Occipital lobe (tissue), 2 donors: Measurements from ENCODE around the gene POM121. TPM values are rescaled to one million over a fixed set of nuclear protein-coding genes. Genes with fewer than 3 reads are reported as not detected.
"Not testable (repeated sequence)": the region's sequence is repeated elsewhere in the genome, so short reads cannot be mapped to it uniquely, and the experiment has no call there.

Experiments used
- DNase-seq: peaks from one replicate; lab custom pipeline; 2025; lab: John Stamatoyannopoulos, UW
- total RNA-seq: library from RNA; depleted of rRNA; stranded (reverse); fragments of >200 nt; gene quantifications from one replicate; pipeline ENCODE4 v1.2.3, GENCODE V29; 2014

The POM121 gene
- 4.2 TPM for total RNA-seq

DNA sequence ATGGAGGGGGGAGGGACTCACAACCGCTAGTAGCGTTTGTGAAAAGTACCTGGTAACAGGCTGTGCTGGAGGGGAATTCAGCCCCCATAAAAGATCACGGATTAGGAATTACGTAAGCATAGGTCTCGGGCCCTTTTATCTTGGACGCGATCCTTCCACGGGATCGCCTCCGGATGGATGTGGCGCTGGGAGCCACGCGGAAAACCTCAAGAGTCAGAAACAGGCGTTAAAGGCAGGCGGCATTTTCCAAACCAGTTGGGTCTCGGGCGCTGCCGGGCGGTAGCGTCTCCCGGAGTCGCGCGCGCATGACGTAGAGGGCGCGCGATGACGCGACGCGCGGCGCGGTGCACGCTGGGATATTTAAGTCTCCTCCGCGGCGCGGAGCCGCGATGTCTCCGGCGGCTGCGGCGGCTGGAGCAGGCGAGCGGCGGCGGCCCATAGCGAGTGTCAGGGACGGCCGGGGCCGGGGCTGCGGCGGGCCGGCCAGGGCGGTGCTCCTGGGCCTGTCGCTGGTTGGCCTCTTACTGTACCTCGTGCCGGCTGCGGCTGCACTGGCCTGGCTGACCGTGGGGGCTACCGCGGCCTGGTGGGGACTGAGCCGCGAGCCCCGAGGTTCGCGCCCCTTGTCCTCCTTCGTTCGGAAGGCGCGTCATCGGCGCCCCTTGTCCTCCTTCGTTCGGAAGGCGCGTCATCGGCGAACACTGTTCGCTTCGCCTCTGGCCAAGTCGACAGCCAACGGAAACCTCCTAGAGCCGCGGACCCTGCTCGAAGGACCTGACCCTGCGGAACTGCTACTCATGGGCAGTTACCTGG is at the start of gene POM121:
POM121 (plus strand) TSS at position 363 of the 813 bp plus-strand sequence; CDS start at position 390, 27 bp downstream.
- peak; percentile 65 for DNase-seq

DNA sequence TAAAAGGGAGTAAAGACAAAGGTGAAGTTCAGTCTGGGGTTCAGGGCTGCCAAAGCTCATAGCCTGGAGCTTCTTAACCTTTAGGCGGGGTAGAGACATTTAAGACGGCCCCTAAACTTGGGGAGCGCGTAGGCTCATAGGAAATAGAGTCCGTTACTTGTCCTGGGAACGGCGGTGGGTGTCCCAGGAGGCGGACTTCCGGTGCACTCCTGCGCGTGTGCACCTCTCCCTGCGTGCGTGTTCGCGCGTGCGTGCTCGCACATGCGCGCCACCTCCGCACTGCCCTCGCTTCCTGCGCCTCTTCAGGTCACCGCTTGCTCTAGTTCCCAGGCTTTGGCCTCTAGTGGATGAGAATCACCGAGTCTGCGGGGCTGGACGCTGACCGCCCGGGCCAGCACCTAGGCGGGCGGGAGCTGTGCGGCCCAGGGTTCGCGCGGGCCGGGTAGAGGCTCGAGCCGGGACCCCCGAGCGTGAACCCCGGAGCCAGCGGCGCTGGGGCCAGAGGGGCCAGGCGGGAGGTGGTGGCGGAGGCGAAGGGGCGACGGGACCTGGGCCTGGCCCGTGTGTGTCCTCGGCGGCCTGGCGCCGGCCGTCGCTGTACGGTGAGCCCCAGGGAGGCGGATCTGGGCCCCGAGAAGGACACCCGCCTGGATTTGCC is 45.7 kb upstream of the POM121 start:
- peak; percentile 85 for DNase-seq

DNA sequence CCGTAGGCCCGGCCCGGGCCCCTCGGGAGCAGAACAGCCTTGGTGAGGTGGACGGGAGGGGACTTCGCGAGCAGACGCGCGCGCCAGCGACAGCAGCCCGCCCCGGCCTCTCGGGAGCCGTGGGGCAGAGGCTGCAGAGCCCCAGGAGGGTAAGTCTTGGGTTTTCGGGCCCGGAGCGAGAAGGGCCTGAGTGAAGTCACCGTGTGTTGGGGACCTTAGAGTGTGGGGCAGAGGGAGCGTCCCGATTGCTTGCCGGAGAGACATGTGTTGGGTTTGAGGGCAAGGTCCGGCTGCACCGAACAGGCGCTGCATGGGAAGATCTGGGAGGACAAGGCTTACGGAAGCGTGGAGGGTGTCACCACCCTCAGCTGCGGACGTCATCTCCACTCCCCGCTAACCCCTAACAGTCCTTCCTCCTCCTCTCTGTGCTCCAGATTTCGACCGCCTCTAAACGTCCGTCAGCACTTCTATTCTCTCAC is 45.1 kb upstream of the POM121 start:
- DNase-seq: peak; percentile 13

DNA sequence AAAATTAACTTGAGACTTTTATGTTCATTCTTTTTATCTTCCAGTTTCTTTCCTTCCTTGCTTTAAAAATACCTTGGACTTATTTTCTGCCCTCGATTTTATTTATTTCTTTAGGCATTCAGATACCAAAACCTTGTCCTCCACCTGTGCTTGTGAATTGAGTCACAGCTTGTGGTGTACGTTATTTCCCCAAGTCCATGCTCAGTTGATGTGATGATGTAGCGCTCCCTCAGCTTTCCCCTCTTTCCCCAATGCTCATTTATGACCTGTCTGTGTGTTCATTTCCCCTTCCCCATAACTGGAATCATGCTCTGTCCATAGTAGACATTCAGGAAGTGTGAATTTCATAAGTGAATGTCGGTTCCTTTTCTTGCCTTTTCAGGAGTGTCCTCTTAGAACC is 33.1 kb upstream of the POM121 start:
- not testable (repeated sequence) for DNase-seq

DNA sequence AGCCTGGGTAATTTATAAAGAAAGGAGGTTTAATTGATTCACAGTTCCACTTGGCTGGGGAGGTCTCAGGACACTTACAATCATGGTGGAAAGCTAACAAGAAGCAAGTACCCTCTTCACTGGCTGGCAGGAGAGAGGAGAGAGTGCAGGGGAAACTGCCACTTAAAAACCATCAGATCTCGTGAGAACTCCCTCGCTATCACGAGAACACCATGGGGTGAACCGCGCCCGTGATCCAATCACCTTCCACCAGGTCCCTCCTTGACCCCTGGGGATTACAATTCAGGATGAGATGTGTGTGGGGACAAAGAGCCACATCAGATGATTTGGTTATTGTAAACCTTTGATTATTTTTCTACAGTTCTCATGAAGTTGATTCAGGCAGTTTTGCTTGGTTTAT is 20.2 kb upstream of the POM121 start:
- not testable (repeated sequence) for DNase-seq

DNA sequence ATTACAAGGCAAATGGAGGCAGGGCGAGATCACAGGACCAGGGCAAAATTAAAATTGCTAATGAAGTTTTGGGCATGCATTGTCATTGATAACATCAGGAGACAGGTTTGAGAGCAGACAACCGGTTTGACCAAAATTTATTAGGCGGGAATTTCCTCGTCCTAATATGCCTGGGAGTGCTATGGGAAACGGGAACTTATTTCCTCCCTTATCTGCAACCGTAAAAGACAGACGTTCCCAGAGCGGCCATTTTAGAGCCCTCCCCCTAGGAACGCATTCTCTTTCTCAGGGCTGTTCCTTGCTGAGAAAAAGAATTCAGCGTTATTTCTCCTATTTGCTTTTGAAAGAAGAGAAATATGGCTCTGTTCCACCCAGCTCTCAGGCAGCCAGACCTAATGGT is 16.5 kb upstream of the POM121 start:
- not testable (repeated sequence) for DNase-seq

DNA sequence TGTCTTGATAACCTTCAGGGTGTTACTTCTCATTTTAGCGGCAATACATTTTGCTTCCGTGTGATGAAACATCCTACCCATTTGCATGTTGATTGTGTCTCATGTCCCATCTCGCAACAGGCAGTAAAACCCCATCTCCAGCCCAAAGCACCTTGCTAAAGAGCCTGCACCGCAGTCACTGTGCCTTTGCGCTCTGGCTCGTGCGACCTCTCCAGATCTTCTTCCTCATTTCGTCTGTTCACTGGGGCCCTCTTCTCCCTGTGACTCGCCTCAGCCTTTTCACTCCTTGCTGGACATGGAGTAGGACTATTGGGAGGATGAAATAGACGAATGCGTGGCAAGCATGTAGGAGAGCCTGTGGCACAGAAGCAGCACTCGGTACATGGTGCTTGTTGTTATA is 13.5 kb upstream of the POM121 start:
- DNase-seq: not testable (repeated sequence)

DNA sequence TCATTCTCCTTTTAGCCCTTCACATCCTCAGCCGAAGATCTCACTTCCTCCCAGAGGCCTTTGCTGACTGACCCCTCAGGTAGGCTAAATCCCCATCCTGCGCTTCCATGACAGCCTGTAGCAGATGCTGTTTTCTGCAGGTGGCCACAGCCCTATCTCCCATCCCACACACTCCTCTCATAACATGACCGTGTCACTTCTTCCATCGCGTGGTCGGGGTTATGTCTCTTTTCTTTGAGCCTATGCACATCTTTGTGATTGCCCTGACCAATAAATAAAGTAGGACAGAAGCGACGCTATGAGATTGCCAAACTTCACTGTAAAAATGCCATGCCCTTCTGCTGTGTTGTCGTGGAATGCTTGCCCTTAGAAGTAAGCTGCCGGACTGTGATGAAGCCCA is 11.1 kb upstream of the POM121 start:
- not testable (repeated sequence) for DNase-seq

DNA sequence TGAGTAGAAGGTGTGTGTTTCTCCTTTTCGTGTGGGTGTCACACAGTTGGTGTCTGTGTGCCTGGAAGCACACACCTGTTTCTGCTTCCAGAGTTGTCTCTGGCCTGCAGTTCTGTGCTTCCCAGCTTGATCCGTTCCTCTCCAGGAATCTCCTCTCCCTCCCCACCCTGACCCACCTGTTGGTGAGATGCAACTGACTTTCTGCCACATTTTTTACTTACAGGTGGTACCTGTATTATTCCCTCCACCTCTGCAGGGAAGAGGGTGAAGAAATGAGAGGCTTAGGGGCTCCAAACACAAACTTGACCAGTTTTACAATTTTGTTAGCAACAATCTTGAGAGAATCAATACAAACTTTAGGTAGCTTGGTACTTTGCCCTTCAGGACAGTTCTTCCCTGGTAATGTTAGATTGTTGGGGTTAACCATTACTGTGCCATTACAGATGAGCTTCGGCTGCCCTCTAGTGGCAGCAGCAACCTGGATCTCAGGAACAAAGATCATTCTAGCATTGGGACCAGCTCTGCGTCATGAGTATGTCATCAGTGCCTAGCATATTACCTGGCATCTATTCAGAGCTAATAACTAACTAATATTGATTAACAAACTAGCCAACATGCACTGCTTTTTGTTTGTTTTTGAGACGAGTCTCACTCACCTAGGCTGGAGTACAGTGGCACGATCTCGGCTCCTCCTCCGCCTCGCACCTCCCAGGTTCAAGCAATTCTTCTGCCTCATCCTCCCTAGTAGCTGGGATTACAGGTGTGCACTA is 10.0 kb upstream of the POM121 start:
- peak; percentile 2 for DNase-seq

DNA sequence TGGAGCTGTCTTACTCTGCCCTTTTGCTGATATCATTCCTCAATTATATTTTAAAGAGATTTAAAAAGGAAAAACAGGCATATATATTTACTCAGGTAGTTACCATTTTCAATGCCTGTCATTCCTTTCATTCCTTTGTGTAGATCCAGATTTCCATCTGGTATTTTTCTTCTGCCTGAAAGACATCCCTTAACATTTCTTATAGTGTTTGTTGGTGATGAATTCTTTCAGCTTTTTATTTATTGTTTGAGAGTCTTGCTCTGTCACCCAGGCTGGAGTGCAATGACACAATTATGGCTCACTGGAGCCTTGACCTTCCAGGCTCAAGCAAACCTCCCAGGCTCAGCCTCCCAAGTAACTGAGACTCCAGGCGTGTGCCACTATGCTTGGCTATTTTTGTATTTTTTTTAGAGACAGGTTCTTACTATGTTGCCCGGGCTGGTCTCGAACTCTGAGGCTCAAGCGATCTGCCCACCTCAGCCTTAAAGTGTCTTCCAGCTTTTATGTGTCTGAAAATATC is 5.6 kb upstream of the POM121 start:
- no peak for DNase-seq

DNA sequence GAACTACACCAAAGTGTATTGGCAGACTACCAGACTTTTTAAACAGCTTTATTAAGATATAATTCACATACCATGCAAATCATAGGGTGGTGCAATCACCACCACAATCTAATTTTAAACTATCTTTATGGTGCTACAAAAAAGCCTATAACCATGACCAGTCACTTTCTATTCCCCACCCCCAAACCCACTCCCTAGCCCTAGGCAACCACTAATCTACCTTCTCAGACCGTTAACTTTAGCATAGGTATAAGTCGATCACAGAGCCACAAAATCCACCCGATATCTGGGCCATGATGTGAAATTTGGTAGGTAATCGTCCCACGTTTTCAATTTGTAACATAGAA is 536 bp upstream of the POM121 start:
- DNase-seq: no peak

DNA sequence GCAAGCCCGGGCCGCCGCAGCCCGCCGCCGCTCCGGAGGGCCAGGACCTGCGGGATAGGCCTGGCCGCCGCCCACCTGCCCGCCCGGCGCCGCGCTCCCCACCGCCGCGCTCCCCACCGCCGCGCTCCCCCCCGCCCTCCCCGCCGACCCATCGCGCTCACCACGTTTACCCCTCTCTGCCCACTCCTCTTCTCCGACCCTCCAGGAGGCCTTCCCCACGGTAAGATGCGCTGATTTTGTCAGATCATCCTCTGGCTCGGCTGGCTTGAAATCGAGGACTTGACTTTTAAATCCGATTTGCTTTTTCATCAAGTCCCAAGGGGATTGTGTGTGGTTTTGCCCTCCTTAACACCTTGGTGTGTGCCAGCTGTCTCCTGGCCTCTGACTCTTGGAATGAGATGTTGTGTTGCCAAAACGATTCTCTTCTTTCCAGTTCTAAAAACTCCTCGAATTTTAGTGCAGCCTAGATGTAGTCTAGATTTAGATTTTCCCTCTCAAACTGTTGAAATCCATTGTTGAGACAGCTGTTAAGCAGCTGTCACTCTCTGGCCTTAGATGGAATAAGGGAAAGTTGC is 738 bp downstream of the POM121 start:
- DNase-seq: no peak

DNA sequence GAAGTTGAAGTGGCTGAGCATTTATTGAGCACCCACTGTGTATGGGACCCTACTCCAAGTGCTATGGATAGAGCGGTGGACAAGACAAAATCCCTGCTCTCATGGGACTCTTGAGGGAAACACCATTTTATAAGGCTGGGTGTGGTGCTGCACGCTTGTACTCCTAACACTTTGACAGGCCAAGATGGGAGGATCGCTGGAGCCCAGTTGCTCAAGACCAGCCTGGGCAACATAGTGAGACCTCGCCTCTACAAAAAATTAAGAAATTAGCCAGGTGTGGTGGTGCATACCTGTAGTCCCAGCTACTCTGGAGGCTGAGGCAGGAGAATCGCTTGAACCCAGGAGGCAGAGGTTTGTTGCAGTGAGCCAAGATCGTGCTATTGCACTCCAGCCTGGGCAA is 2.9 kb downstream of the POM121 start:
- DNase-seq: not testable (repeated sequence)

DNA sequence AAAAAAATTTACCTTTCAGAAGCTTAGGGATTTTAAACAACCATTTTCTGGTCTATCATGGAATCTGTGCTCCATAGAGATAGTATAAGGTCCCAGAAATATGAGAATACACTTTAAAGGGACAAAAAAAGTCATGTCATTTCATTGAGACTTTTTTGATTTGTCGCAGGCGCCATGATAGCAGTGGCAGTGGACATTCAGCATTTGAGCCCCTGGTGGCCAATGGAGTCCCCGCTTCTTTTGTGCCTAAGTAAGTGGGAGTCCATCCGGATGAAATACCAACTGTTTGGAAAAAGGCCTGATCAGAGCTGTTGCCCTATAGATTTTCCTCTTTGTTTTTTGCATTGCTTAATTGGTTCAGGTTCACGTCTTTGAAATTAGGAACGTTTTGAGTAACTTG is 3.3 kb downstream of the POM121 start:
- DNase-seq: not testable (repeated sequence)

DNA sequence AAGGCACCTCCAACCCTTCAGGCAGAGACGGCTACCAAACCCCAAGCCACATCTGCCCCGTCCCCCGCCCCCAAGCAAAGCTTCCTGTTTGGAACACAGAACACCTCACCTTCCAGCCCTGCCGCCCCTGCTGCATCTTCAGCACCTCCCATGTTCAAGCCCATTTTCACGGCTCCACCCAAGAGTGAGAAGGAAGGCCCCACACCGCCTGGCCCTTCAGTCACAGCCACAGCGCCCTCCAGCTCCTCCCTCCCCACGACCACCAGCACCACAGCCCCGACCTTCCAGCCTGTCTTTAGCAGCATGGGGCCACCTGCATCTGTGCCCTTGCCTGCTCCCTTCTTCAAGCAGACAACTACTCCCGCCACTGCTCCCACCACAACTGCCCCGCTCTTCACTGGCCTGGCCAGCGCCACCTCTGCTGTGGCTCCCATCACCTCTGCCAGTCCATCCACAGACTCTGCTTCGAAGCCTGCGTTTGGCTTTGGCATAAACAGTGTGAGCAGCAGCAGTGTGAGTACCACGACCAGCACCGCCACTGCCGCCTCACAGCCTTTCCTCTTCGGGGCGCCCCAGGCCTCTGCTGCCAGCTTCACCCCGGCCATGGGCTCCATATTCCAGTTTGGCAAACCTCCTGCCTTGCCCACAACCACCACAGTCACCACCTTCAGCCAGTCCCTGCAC is 17.3 kb downstream of the POM121 start:
- DNase-seq: not testable (repeated sequence)

DNA sequence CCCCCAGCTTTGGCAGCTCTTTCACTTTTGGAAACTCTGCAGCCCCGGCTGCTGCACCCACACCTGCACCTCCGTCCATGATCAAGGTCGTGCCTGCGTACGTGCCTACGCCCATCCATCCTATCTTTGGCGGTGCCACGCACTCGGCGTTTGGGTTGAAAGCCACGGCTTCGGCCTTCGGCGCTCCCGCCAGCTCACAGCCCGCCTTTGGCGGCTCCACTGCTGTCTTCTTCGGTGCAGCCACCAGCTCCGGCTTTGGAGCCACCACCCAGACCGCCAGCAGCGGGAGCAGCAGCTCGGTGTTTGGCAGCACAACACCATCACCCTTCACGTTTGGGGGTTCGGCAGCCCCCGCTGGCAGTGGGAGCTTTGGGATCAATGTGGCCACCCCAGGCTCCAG is 18.1 kb downstream of the POM121 start:
- not testable (repeated sequence) for DNase-seq

DNA sequence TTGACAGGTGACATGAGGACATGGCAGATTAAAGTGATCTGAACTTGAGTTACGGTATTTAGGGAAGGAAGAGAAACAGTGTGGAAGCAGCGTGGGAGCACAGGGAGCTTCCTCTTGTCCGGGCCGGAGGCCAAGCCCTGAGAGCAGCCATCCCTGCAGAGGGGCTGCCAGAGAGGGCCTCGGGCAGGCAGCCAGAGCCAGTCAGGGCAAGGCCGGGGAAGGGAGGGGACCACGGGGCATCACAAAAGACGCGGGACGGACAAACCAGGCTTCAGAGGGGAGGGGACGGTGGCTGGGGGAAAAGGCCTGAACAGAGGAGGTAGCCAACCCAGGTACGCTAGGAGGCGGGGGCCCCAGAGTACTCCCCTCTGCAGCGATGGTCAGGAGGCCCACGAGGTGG is 20.0 kb downstream of the POM121 start:
- DNase-seq: not testable (repeated sequence)

DNA sequence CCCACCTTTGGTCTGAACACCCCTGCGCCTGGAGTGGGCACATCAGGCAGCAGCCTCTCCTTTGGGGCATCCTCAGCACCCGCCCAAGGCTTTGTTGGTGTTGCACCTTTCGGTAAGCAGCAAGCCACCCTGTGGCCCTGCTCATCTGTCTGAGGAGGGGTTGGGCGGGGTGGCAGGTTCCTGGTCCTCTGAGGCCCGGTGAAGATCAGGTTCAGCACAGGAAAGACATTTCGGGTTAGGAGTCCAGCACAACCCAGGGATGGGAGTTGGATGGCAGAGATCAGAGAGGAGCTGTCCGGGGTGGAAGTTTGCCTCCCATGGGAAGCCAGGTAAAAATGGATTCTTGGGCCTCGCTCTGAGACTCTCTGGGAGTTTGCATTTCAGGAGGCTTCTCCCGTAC is 20.7 kb downstream of the POM121 start:
- DNase-seq: not testable (repeated sequence)

DNA sequence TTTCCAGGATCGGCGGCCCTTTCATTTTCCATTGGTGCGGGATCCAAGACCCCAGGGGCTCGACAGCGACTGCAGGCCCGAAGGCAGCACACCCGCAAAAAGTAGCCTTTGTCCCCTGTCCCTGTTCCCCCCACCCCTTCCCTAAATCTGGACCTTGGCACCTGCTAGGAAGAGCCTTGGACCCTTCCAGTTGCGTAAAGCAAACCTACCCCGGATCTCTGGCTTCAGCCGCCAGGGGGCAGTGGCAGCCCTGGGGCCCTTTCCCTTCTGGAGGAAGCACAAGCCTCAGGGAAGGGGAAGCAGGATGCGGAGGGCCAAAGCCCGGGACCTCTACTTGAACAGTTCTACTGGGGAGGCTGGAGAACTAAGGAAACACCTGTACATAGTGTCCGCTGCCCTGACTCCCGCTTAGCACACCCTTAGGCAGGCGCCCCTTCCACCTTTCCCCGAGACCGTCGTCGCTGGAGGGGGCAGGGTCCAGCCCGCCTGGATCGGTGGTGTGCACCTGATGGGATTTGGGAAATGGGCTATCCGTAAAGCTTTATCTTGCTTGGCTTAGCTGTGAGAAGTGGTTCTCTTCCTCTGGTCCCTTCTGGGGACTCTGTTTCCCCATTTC is 21.3 kb downstream of the POM121 start:
- DNase-seq: not testable (repeated sequence)

DNA sequence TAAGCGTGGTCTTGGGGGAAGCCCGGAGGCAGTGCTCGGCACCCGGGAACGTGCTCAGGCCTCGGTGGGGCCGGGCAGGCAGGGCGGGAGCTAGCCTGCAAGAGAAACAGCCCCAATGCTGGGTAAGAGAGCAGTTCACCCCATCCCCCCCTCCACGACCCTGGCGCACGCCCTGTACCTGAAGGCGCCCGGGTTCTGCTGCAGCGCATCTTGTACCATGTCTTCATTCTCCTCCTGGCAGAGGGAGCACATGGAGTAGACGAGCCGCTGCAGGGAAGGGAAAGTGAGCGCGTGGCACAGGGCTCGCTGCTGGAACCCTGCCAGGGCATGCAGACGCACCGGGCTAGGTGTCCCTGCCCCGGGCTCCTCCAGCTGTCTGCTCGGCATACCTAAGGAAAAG is 23.8 kb downstream of the POM121 start:
- DNase-seq: not testable (repeated sequence)
